IMR-90 (cell line): ENCODE data around the gene LRRC4C. TPM values are rescaled to one million over a fixed set of nuclear protein-coding genes. Genes with fewer than 3 reads are reported as not detected.

Experiments
- ATAC-seq: fragments of 200-7000 bp; cut with Tn5 transposase; 2 replicates; pipeline ENCODE4 v1.9.1; 2020; ENCODE audit warnings: low read depth, mild to moderate bottlenecking, moderate library complexity
- BruUV-seq: library from RNA; stranded (reverse); fragments of 400-500 nt; replicated peaks from 2 replicates; lab custom pipeline; 2021; lab: Mats Ljungman, UMichigan
- CTCF ChIA-PET: fragments of 300-600 bp; formaldehyde crosslinking; extraction: SDS; loops from one replicate; lab custom pipeline; 2021; ENCODE audit warnings: antibody characterized with exemption; lab: Yijun Ruan, JAX
- POLR2A ChIA-PET: fragments of 300-600 bp; sonication (Branson Sonifier 250); formaldehyde crosslinking; loops from one replicate; lab custom pipeline; 2022; ENCODE audit warnings: antibody characterized with exemption; ENCODE audit not compliant: unreplicated experiment; lab: Charles Lee
- DNase-seq: peaks from one replicate; pipeline ENCODE4 v3.0.0; 2013
- H2AFZ ChIP-seq: replicated peaks from 2 replicates; pipeline ENCODE3; 2013; ENCODE audit warnings: low read length, mild to moderate bottlenecking; ENCODE audit not compliant: poor library complexity
- H2AK5ac ChIP-seq: 2 replicates; pipeline ENCODE4 v1.6.1; 2013; ENCODE audit warnings: low read depth, low read length, inconsistent platforms
- H2AK9ac ChIP-seq: replicated peaks from 2 replicates; pipeline ENCODE3; 2013; ENCODE audit warnings: mild to moderate bottlenecking, low read depth, low read length, moderate library complexity; ENCODE audit not compliant: poor library complexity
- H2BK120ac ChIP-seq: 2 replicates; pipeline ENCODE4 v1.6.1; 2013; ENCODE audit warnings: low read depth, low read length, inconsistent platforms
- H2BK15ac ChIP-seq: 3 replicates; pipeline ENCODE4 v1.6.1; 2013; ENCODE audit warnings: low read depth, low read length, inconsistent platforms
- H2BK20ac ChIP-seq: 2 replicates; pipeline ENCODE4 v1.6.1; 2013; ENCODE audit warnings: low read depth, mild to moderate bottlenecking, inconsistent platforms, low read length, moderate library complexity
- H2BK5ac ChIP-seq: 2 replicates; pipeline ENCODE4 v1.6.1; 2013; ENCODE audit warnings: mild to moderate bottlenecking, low read depth, low read length, inconsistent platforms; ENCODE audit not compliant: poor library complexity, severe bottlenecking
- H3K14ac ChIP-seq: replicated peaks from 2 replicates; pipeline ENCODE4 v1.6.1; 2013; ENCODE audit warnings: low read depth, low read length, inconsistent platforms
- H3K18ac ChIP-seq: 2 replicates; pipeline ENCODE4 v1.6.1; 2013; ENCODE audit warnings: low read depth, low read length, control low read depth
- H3K23ac ChIP-seq: 2 replicates; pipeline ENCODE4 v1.6.1; 2013; ENCODE audit warnings: low read depth, low read length, inconsistent platforms
- H3K27ac ChIP-seq: 2 replicates; pipeline ENCODE4 v1.5.1; 2013; ENCODE audit warnings: mild to moderate bottlenecking, control low read depth, low read length; ENCODE audit not compliant: insufficient read depth
- H3K27me3 ChIP-seq: 2 replicates; pipeline ENCODE4 v1.6.1; 2013; ENCODE audit warnings: low read length; ENCODE audit not compliant: control insufficient read depth, insufficient read depth
- H3K36me3 ChIP-seq: 2 replicates; pipeline ENCODE4 v1.6.1; 2013; ENCODE audit warnings: low read length, mixed read lengths; ENCODE audit not compliant: control insufficient read depth, insufficient read depth
- H3K4ac ChIP-seq: 2 replicates; pipeline ENCODE4 v1.6.1; 2013; ENCODE audit warnings: low read depth, low read length, inconsistent platforms
- H3K4me1 ChIP-seq: 2 replicates; pipeline ENCODE4 v1.6.1; 2013; ENCODE audit warnings: low read length, mixed read lengths; ENCODE audit not compliant: control insufficient read depth, insufficient read depth
- H3K4me2 ChIP-seq: 2 replicates; pipeline ENCODE4 v1.6.1; 2013; ENCODE audit warnings: low read depth, mild to moderate bottlenecking, control low read depth, low read length, moderate library complexity
- H3K4me3 ChIP-seq: 2 replicates; pipeline ENCODE4 v1.5.1; 2013; ENCODE audit warnings: low read depth, mild to moderate bottlenecking, control low read depth, low read length, moderate library complexity; ENCODE audit not compliant: insufficient read depth
- H3K56ac ChIP-seq: 2 replicates; pipeline ENCODE4 v1.6.1; 2013; ENCODE audit warnings: low read length, inconsistent platforms; ENCODE audit not compliant: insufficient read depth; ENCODE audit errors: extremely low read depth
- H3K79me1 ChIP-seq, 2 experiments: 2 replicates each; pipeline ENCODE4 v1.6.1; 2013; ENCODE audit warnings: low read length in 2 of 2, inconsistent platforms in 1 of 2, low read depth in 1 of 2
- H3K9ac ChIP-seq: 2 replicates; pipeline ENCODE4 v1.6.1; 2013; ENCODE audit warnings: low read depth, low read length, control low read depth
- H3K9me1 ChIP-seq: 2 replicates; pipeline ENCODE4 v1.6.1; 2013; ENCODE audit warnings: low read length, inconsistent platforms; ENCODE audit not compliant: insufficient read depth
- H3K9me3 ChIP-seq: 2 replicates; pipeline ENCODE4 v1.6.1; 2013; ENCODE audit warnings: low read length; ENCODE audit not compliant: control insufficient read depth, insufficient read depth
- H4K20me1 ChIP-seq: 2 replicates; pipeline ENCODE4 v1.6.1; 2013; ENCODE audit warnings: low read length, inconsistent platforms; ENCODE audit not compliant: insufficient read depth
- H4K5ac ChIP-seq: 2 replicates; pipeline ENCODE4 v1.6.1; 2013; ENCODE audit warnings: mild to moderate bottlenecking, low read depth, low read length, control low read depth
- H4K8ac ChIP-seq, 2 experiments: 2 replicates each; pipeline ENCODE4 v1.6.1; 2013; ENCODE audit warnings: low read depth in 2 of 2, low read length in 2 of 2, control low read depth in 1 of 2, inconsistent platforms in 1 of 2
- H4K91ac ChIP-seq: 2 replicates; pipeline ENCODE4 v1.6.1; 2013; ENCODE audit warnings: low read depth, low read length, inconsistent platforms; ENCODE audit not compliant: insufficient read depth
- CEBPB ChIP-seq: IDR thresholded peaks from 2 replicates; pipeline ENCODE4 v1.6.1; 2012; ENCODE audit warnings: low read depth, low read length, improper control_type of control experiment
- CTCF ChIP-seq: conservative IDR thresholded peaks from 2 replicates; pipeline ENCODE4 v1.5.1; 2012; ENCODE audit warnings: mild to moderate bottlenecking, low read depth, low read length, improper control_type of control experiment
- MAFK ChIP-seq: IDR thresholded peaks from 2 replicates; pipeline ENCODE4 v1.6.1; 2012; ENCODE audit warnings: low read depth, low read length, improper control_type of control experiment
- RCOR1 ChIP-seq: IDR thresholded peaks from 2 replicates; pipeline ENCODE4 v1.6.1; 2012; ENCODE audit warnings: mild to moderate bottlenecking, low read length, improper control_type of control experiment; ENCODE audit not compliant: insufficient replicate concordance
- WGBS, 2 experiments: methylation state at CpG; one replicate each; pipeline versions ENCODE4 v1.1.5 to v1.1.7; 2013; ENCODE audit warnings: missing lambda C conversion rate in 2 of 2; ENCODE audit not compliant: insufficient read length in 1 of 2; ENCODE audit errors: extremely low coverage in 2 of 2; 5-methylcytosine and 5-hydroxymethylcytosine counted together
- dilution Hi-C: fragments of 300-500 bp; cut with HindIII; formaldehyde crosslinking; loops from one replicate; pipeline ENCODE4 v1.14.3; 2018; ENCODE audit warnings: low sequenced_read_pairs; ENCODE audit not compliant: unreplicated experiment
- in situ Hi-C: fragments of 300-500 bp; cut with MboI; formaldehyde crosslinking; loops from 3 replicates; pipeline ENCODE4 v1.14.3; 2019; ENCODE audit warnings: low sequenced_read_pairs, inconsistent platforms, mixed read lengths
- intact Hi-C: fragments of 100-400 bp; cut with micrococcal nuclease; formaldehyde crosslinking; loops from 2 replicates; pipeline ENCODE4 v1.10.0; 2022
- polyA plus RNA-seq, 3 experiments: library from polyadenylated mRNA; depleted of rRNA; stranded (reverse); fragments of >200 nt; gene quantifications; 2 replicates each; pipeline ENCODE4 v1.2.3, GENCODE V29; 2012; ENCODE audit warnings: low replicate concordance in 1 of 3
- total RNA-seq: library from RNA; depleted of rRNA; stranded (reverse); fragments of >200 nt; gene quantifications from 2 replicates; pipeline ENCODE4 v1.2.3, GENCODE V29; 2012

LRRC4C gene
- total and polyA plus RNA-seq, 2 of the 4 experiments (the other 2 are of a cell fraction): under 0.01 to 0.03 TPM

- Histone ChIP-seq H3K14ac (no peak overlapping the region), H3K4me1 (no peaks in the 10 kb centered on the region), H3K27me3 (no peaks in the 10 kb centered on the region), H2BK20ac (no peak overlapping the region), H3K18ac (no peak overlapping the region), H3K36me3 (no peaks in the 10 kb centered on the region), H3K9ac (no peak overlapping the region), H4K5ac (no peak overlapping the region), H3K9me3 (peaks cover 4% of the 10 kb centered on the region; the same call in 1 of the 2 replicates), H2BK5ac (no peak overlapping the region), H4K20me1 (no peaks in the 10 kb centered on the region), H3K79me1 (no peaks in the 10 kb centered on the region), H3K56ac (no peak overlapping the region), H3K27ac (no peak overlapping the region), H3K23ac (no peak overlapping the region), H2AFZ (no peak overlapping the region), H3K4ac (no peak overlapping the region), H2BK15ac (no peak overlapping the region), H2AK9ac (no peak overlapping the region), H4K91ac (no peak overlapping the region), H3K9me1 (no peaks in the 10 kb centered on the region), H2BK120ac (no peak overlapping the region), H4K8ac (no peak overlapping the region), H2AK5ac (no peak overlapping the region), H3K4me3 (no peak overlapping the region), H3K4me2 (no peak overlapping the region)
- POLR2A ChIA-PET: no interaction called here
- intact Hi-C loops: no loop called here
- DNase-seq: no peak
- dilution Hi-C loops: no loop called here
- ATAC-seq: no peak
- in situ Hi-C loops: no loop called here
- TF ChIP-seq CTCF (no peak), MAFK (no peak), CEBPB (no peak), RCOR1 (no peak)
- BruUV-seq: no TSS peak
- CTCF ChIA-PET: no interaction called here
- WGBS, 2 experiments: no CpG with 5 or more reads among the region's 3 CpGs
Measured at GRCh38 chr11:41018224-41018623, 441.2 kb downstream of the LRRC4C start.
